Fibroblast of pulmonary artery (primary cell): ENCODE data around the gene C19orf47.

Experiments used
- DNase-seq: peaks from one replicate; pipeline ENCODE4 v3.0.0-alpha.2; 2010; ENCODE audit warnings: low read depth
- H3K4me3 ChIP-seq: replicated peaks from 2 replicates; pipeline ENCODE4 v1.5.1; 2011; ENCODE audit warnings: low read depth, mild to moderate bottlenecking, control low read depth, low read length, moderate library complexity
- TF ChIP-seq, protein P1 (sequence below): IDR thresholded peaks from 2 replicates; pipeline ENCODE4 v1.5.1; 2011; ENCODE audit warnings: mild to moderate bottlenecking, control low read depth, low read length, inconsistent platforms; ENCODE audit errors: missing control alignments

The C19orf47 gene

DNA sequence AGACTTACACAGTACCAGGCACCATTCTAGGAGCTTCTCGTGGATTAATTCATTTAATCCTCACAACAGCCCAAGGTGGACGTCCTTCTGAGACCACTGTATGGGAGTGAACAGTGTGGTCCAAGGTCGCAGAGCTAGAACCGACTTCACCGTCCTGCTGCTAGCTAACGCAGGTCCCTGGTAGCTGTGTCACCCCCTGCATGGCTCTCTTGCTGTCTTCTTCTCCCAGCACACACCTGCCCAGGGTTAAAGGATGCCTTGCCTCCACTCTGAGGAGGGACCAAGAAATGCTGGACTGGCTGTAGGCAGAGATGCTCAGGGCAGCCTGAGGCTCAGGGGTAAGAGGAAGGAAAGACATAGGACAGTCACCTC, 66.0 kb downstream of the C19orf47 start:
- DNase-seq, result no peak
- TF ChIP-seq, protein P1, sequence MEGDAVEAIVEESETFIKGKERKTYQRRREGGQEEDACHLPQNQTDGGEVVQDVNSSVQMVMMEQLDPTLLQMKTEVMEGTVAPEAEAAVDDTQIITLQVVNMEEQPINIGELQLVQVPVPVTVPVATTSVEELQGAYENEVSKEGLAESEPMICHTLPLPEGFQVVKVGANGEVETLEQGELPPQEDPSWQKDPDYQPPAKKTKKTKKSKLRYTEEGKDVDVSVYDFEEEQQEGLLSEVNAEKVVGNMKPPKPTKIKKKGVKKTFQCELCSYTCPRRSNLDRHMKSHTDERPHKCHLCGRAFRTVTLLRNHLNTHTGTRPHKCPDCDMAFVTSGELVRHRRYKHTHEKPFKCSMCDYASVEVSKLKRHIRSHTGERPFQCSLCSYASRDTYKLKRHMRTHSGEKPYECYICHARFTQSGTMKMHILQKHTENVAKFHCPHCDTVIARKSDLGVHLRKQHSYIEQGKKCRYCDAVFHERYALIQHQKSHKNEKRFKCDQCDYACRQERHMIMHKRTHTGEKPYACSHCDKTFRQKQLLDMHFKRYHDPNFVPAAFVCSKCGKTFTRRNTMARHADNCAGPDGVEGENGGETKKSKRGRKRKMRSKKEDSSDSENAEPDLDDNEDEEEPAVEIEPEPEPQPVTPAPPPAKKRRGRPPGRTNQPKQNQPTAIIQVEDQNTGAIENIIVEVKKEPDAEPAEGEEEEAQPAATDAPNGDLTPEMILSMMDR, result no peak
- no peak overlapping the region for H3K4me3 ChIP-seq

- no peak for DNase-seq
- H3K4me3 ChIP-seq, result no peak overlapping the region
- TF ChIP-seq, protein P1, result no peak
Observed at GRCh38 chr19:40281381-40282208, 66.6 kb downstream of the C19orf47 start.

DNA sequence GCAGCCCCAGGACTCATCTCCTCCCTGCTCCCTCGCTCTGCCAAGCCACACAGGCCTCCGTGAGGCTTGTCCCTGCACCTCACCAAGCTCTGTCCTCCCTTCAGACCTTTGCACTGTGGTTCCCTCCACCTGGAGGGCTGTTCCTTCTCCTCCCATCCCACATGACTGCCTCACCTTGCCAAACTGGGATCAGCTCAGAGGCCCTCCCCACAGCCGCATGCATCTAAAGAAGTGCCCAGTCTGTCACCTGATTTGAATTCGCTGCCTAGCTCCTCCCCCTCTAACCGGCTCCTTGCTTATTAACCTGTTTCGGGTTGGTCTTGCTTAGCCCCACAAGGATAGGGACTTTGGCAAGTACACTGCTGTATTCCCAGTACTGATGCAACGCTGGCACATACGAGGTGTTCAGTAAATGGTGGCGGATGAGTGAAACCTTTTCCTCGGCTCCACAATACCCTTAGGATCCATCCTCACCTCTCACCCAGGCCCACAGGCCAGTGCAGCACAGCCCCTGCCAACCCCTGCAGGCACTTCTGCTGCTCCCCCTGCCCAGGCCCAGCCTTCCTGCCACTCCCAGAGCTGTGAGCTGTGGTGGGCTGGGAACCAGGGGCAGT, 67.5 kb downstream of the C19orf47 start:
- no peak for DNase-seq
- TF ChIP-seq, protein P1, result no peak
- no peak overlapping the region for H3K4me3 ChIP-seq

- TF ChIP-seq, protein P1, result no peak
- no peak overlapping the region for H3K4me3 ChIP-seq
- DNase-seq, result no peak
Observed at GRCh38 chr19:40279761-40280607, 68.2 kb downstream of the C19orf47 start.

- TF ChIP-seq, protein P1, result no peak
- DNase-seq, result peak; percentile 75
- H3K4me3 ChIP-seq, result no peak overlapping the region
Observed at GRCh38 chr19:40279120-40279551, 69.1 kb downstream of the C19orf47 start.

DNA sequence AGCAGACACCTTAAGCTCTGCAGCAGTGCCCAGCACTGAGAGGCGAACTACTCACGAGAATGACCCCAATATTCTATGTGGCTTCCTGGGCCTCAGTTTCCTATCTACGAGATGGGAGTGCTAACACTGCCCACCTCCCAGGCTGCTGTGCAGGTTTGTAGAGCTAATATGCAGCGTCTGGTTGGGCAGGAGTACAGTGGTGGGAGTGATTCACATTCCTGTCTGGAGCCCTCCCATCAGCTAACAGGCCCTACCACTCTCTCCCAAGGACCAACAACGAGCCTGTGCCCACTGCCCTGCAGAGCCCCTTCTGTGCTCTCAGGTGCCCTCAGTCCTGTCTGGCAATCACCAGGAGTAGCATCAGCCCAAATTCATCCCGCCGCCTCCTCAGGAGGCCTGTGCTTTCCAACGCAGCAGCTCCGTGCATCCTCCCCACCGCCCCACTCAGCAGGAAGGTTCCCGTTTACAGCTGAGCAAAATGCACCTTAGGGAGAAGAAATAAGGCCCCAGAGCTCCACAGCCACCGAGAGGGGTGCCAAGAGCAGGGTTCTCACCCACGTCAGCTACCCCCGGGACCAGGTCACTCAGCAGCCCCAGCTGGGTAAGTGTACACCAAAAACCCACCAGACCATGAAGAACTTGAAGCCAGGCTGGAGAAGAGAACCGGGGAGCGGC, 69.7 kb downstream of the C19orf47 start:
- DNase-seq, result no peak
- H3K4me3 ChIP-seq, result peak overlapping the region; percentile 3

More for the DNA sequence above, 69.7 kb downstream of the C19orf47 start:
- TF ChIP-seq, protein P1, result no peak
